ENCODE results near the gene SH2D7. TPM values are rescaled to one million over a fixed set of nuclear protein-coding genes. Genes with fewer than 3 reads are reported as not detected.

SH2D7 gene
- total RNA-seq, 1 experiment from 2014 or later: not detected

GRCh38 chr15:78142332-78142731, 50.0 kb downstream of the SH2D7 start:
- Histone ChIP-seq H2BK12ac (ENCODE audit: insufficient read length, low read depth, low read length) (no peak overlapping the region), H3K9ac (ENCODE audit: extremely low read depth, insufficient read length, low read length) (no peak overlapping the region), H2BK120ac (ENCODE audit: low read depth, low read length, poor library complexity, severe bottlenecking) (no peak overlapping the region), H3K79me2 (ENCODE audit: insufficient read depth, low read length) (no peaks in the 10 kb centered on the region), H4K8ac (replicated peaks; ENCODE audit: insufficient read length, low read depth, low read length) (no peak overlapping the region), H3K4ac (ENCODE audit: low read depth, low read length) (no peak overlapping the region), H2BK20ac (ENCODE audit: low read depth, low read length, poor library complexity, severe bottlenecking) (no peak overlapping the region), H3K14ac (ENCODE audit: insufficient read depth, low read length) (no peak overlapping the region), H3K27me3 (ENCODE audit: insufficient read depth, low read length) (no peaks in the 10 kb centered on the region), H3K27ac (ENCODE audit: insufficient read length, low read depth, low read length) (no peak overlapping the region), H2BK15ac (ENCODE audit: low read depth, low read length) (no peak overlapping the region), H3K56ac (ENCODE audit: insufficient read length, low read depth, low read length) (no peak overlapping the region), H2AK5ac (ENCODE audit: insufficient read length, low read length) (no peak overlapping the region), H3K18ac (ENCODE audit: insufficient read length, low read depth, low read length) (no peak overlapping the region), H2BK5ac (ENCODE audit: insufficient read length, low read length) (no peak overlapping the region), H2AFZ (ENCODE audit: low read length) (no peak overlapping the region), H3K23me2 (ENCODE audit: insufficient read length, low read depth, low read length, poor library complexity, severe bottlenecking) (no peaks in the 10 kb centered on the region), H4K91ac (ENCODE audit: insufficient read length, low read depth, low read length) (no peak overlapping the region), H3K4me1 (ENCODE audit: insufficient read depth, low read length) (no peaks in the 10 kb centered on the region), H4K20me1 (ENCODE audit: control insufficient read depth, insufficient read depth, insufficient read length) (no peaks in the 10 kb centered on the region), H3K79me1 (ENCODE audit: insufficient read depth, low read depth, low read length, poor library complexity, severe bottlenecking) (no peaks in the 10 kb centered on the region), H3K23ac (ENCODE audit: insufficient read length, low read depth, low read length) (no peak overlapping the region), H3K4me2 (ENCODE audit: insufficient read depth, insufficient read length, low read length) (no peak overlapping the region), H3T11ph (ENCODE audit: low read length) (no peak overlapping the region), H3K9me3 (ENCODE audit: control insufficient read depth, low read depth, low read length) (no peaks in the 10 kb centered on the region), H4K5ac (ENCODE audit: insufficient read length, low read depth, low read length) (no peak overlapping the region)
- peaks cover under 1% of the 10 kb centered on the region; the same call in 1 of the 2 replicates for H3K27me3 Mint-ChIP-seq (ENCODE audit: low read depth)
- no peaks in the 10 kb centered on the region for H3K9me3 Mint-ChIP-seq
- H3K36me3 Mint-ChIP-seq (ENCODE audit: insufficient read depth in 1 of 3, low read depth in 3 of 3): no peaks in the 10 kb centered on the region
- TF ChIP-seq CTCF (conservative IDR thresholded peaks at IDR 0.05): no peak
- WGBS (ENCODE audit: extremely low coverage, insufficient read length, low lambda C conversion rate): no CpG with 5 or more reads among the region's 3 CpGs
- DNase-seq: no peak
- H3K4me1 Mint-ChIP-seq: peaks cover 7 to 12% of the 10 kb centered on the region in 2 experiments; a peak in 3 of 4 replicates
- H3K4me3 Mint-ChIP-seq: no peak overlapping the region
- H3K27ac Mint-ChIP-seq: peak overlapping the region in 2 of 3 experiments; percentile 1 to 30; a peak in 1 of 7 replicates
